ENCODE data around the gene PDE6G.
"Not testable (repeated sequence)": the region's sequence is repeated elsewhere in the genome, so short reads cannot be mapped to it uniquely, and the experiment has no call there.

The PDE6G gene

GRCh38 chr17:81675515-81676221 lies 19.3 kb upstream of the PDE6G start:
- H3K4me1 Mint-ChIP-seq, H3K9me3 Mint-ChIP-seq, ATAC-seq, H3K4me3 Mint-ChIP-seq, H3K27ac Mint-ChIP-seq, H3K27me3 Mint-ChIP-seq: not testable (repeated sequence)
- peaks cover 34% of the 10 kb centered on the region for H3K36me3 Mint-ChIP-seq

GRCh38 chr17:81673561-81674258 lies 17.4 kb upstream of the PDE6G start:
- Mint-ChIP-seq H3K27me3 (no peaks in the 10 kb centered on the region), H3K4me1 (peaks cover 17% of the 10 kb centered on the region), H3K36me3 (peaks cover 42% of the 10 kb centered on the region), H3K27ac (no peak overlapping the region), H3K4me3 (no peak overlapping the region), H3K9me3 (no peaks in the 10 kb centered on the region)
- ATAC-seq: no peak

GRCh38 chr17:81672954-81673353 lies 16.6 kb upstream of the PDE6G start:
- peaks cover 47% of the 10 kb centered on the region for H3K36me3 Mint-ChIP-seq
- H3K27me3 Mint-ChIP-seq: no peaks in the 10 kb centered on the region
- H3K4me3 Mint-ChIP-seq: no peak overlapping the region
- no peaks in the 10 kb centered on the region for H3K9me3 Mint-ChIP-seq
- H3K27ac Mint-ChIP-seq: no peak overlapping the region
- H3K4me1 Mint-ChIP-seq: peaks cover 25% of the 10 kb centered on the region
- no peak for ATAC-seq

GRCh38 chr17:81672504-81672903 lies 16.2 kb upstream of the PDE6G start:
- no peak overlapping the region for H3K27ac Mint-ChIP-seq
- H3K4me3 Mint-ChIP-seq: no peak overlapping the region
- ATAC-seq: no peak

GRCh38 chr17:81667754-81668153 lies 11.4 kb upstream of the PDE6G start:
- ATAC-seq: no peak
- peaks cover 41% of the 10 kb centered on the region for H3K36me3 Mint-ChIP-seq
- H3K9me3 Mint-ChIP-seq: no peaks in the 10 kb centered on the region
- no peaks in the 10 kb centered on the region for H3K27me3 Mint-ChIP-seq
- H3K4me1 Mint-ChIP-seq: peaks cover 43% of the 10 kb centered on the region
- peak overlapping the region; percentile 88 for H3K27ac Mint-ChIP-seq
- H3K4me3 Mint-ChIP-seq: peak overlapping the region; percentile 93

More at GRCh38 chr17:81672504-81672903, 16.2 kb upstream of the PDE6G start:
- H3K9me3 Mint-ChIP-seq: no peaks in the 10 kb centered on the region
- H3K36me3 Mint-ChIP-seq: peaks cover 51% of the 10 kb centered on the region
- no peaks in the 10 kb centered on the region for H3K27me3 Mint-ChIP-seq
- H3K4me1 Mint-ChIP-seq: peaks cover 29% of the 10 kb centered on the region

GRCh38 chr17:81666342-81667191 lies 10.2 kb upstream of the PDE6G start, which contains the start of the genes CCDC137 and OXLD1:
Gene CCDC137, plus strand, starts transcription at chr17:81666737. Its CDS starts 30 bp downstream, at chr17:81666767.
Gene OXLD1, minus strand, starts transcription at chr17:81666605. Its CDS starts 28 bp downstream, at chr17:81666577.
- ATAC-seq: peak; percentile 98
- Mint-ChIP-seq H3K27me3 (no peaks in the 10 kb centered on the region), H3K27ac (peak within 1 kb of the TSS; percentile 88), H3K4me3 (peak within 1 kb of the TSS; percentile 93), H3K9me3 (no peaks in the 10 kb centered on the region), H3K36me3 (peaks cover 29% of the 10 kb centered on the region), H3K4me1 (peaks cover 43% of the 10 kb centered on the region)

GRCh38 chr17:81666092-81666341 lies 9.7 kb upstream of the PDE6G start:
- ATAC-seq: no peak
- peaks cover 23% of the 10 kb centered on the region for H3K36me3 Mint-ChIP-seq
- H3K4me3 Mint-ChIP-seq: peak overlapping the region; percentile 93
- no peaks in the 10 kb centered on the region for H3K27me3 Mint-ChIP-seq
- peaks cover 43% of the 10 kb centered on the region for H3K4me1 Mint-ChIP-seq
- H3K27ac Mint-ChIP-seq: peak overlapping the region; percentile 88
- H3K9me3 Mint-ChIP-seq: no peaks in the 10 kb centered on the region

- H3K4me1 Mint-ChIP-seq: peaks cover 43% of the 10 kb centered on the region
- H3K9me3 Mint-ChIP-seq: no peaks in the 10 kb centered on the region
- peak overlapping the region; percentile 88 for H3K27ac Mint-ChIP-seq
Observed at GRCh38 chr17:81665205-81666091, 9.1 kb upstream of the PDE6G start.

GRCh38 chr17:81664051-81664470 lies 7.7 kb upstream of the PDE6G start:
- no peaks in the 10 kb centered on the region for H3K9me3 Mint-ChIP-seq

More at GRCh38 chr17:81665205-81666091, 9.1 kb upstream of the PDE6G start:
- Mint-ChIP-seq H3K36me3 (peaks cover 23% of the 10 kb centered on the region), H3K27me3 (no peaks in the 10 kb centered on the region), H3K4me3 (peak overlapping the region; percentile 93)
- ATAC-seq: peak; percentile 57

GRCh38 chr17:81662002-81662401 lies 5.7 kb upstream of the PDE6G start:
- no peaks in the 10 kb centered on the region for H3K27me3 Mint-ChIP-seq
- peaks cover 6% of the 10 kb centered on the region for H3K36me3 Mint-ChIP-seq
- no peak for ATAC-seq
- H3K4me1 Mint-ChIP-seq: peaks cover 18% of the 10 kb centered on the region
- H3K9me3 Mint-ChIP-seq: no peaks in the 10 kb centered on the region
- no peak overlapping the region for H3K4me3 Mint-ChIP-seq
- H3K27ac Mint-ChIP-seq: no peak overlapping the region

More at GRCh38 chr17:81664051-81664470, 7.7 kb upstream of the PDE6G start:
- ATAC-seq: no peak
- H3K27ac Mint-ChIP-seq: no peak overlapping the region
- H3K4me1 Mint-ChIP-seq: peaks cover 36% of the 10 kb centered on the region
- H3K27me3 Mint-ChIP-seq: no peaks in the 10 kb centered on the region
- H3K36me3 Mint-ChIP-seq: peaks cover 16% of the 10 kb centered on the region
- H3K4me3 Mint-ChIP-seq: no peak overlapping the region

GRCh38 chr17:81660441-81660840 lies 4.1 kb upstream of the PDE6G start:
- no peak overlapping the region for H3K4me3 Mint-ChIP-seq
- peaks cover 6% of the 10 kb centered on the region for H3K36me3 Mint-ChIP-seq
- no peak for ATAC-seq
- no peak overlapping the region for H3K27ac Mint-ChIP-seq
- no peaks in the 10 kb centered on the region for H3K27me3 Mint-ChIP-seq
- H3K9me3 Mint-ChIP-seq: no peaks in the 10 kb centered on the region
- H3K4me1 Mint-ChIP-seq: peaks cover 7% of the 10 kb centered on the region

- peaks cover 14% of the 10 kb centered on the region for H3K27me3 Mint-ChIP-seq
- H3K4me1 Mint-ChIP-seq: no peaks in the 10 kb centered on the region
- H3K4me3 Mint-ChIP-seq: no peak overlapping the region
- no peak for ATAC-seq
- no peaks in the 10 kb centered on the region for H3K9me3 Mint-ChIP-seq
- no peaks in the 10 kb centered on the region for H3K36me3 Mint-ChIP-seq
- no peak overlapping the region for H3K27ac Mint-ChIP-seq
Observed at GRCh38 chr17:81659038-81659437, 2.7 kb upstream of the PDE6G start.

GRCh38 chr17:81656835-81657234 lies 493 bp upstream of the PDE6G start:
- H3K36me3 Mint-ChIP-seq: no peaks in the 10 kb centered on the region
- H3K4me1 Mint-ChIP-seq: peaks cover 10% of the 10 kb centered on the region
- H3K27ac Mint-ChIP-seq: no peak overlapping the region
- H3K9me3 Mint-ChIP-seq: no peaks in the 10 kb centered on the region
- H3K27me3 Mint-ChIP-seq: peaks cover 35% of the 10 kb centered on the region
- ATAC-seq: no peak
- H3K4me3 Mint-ChIP-seq: no peak overlapping the region

GRCh38 chr17:81655378-81656117 lies 794 bp downstream of the PDE6G start:
- peaks cover 40% of the 10 kb centered on the region for H3K27me3 Mint-ChIP-seq
- ATAC-seq: no peak
- H3K9me3 Mint-ChIP-seq: no peaks in the 10 kb centered on the region
- no peak overlapping the region for H3K4me3 Mint-ChIP-seq
- peaks cover 10% of the 10 kb centered on the region for H3K4me1 Mint-ChIP-seq
- H3K36me3 Mint-ChIP-seq: no peaks in the 10 kb centered on the region
- no peak overlapping the region for H3K27ac Mint-ChIP-seq
